ENCODE results near the gene ARHGAP15.
A peak's percentile ranks its signal among the peaks of the same experiment; 100 is the strongest.

ARHGAP15 gene

GRCh38 chr2:143504397-143504796, 375.2 kb downstream of the ARHGAP15 start:
- Histone ChIP-seq H3F3A (ENCODE audit: control insufficient read depth, insufficient read depth) (no peaks in the 10 kb centered on the region), H3K79me2 (ENCODE audit: control insufficient read depth, low read length) (no peaks in the 10 kb centered on the region)

GRCh38 chr2:143505542-143505941, 376.3 kb downstream of the ARHGAP15 start:
- no peaks in the 10 kb centered on the region for H3K9me2 ChIP-seq (replicated peaks; ENCODE audit: control insufficient read depth, low read length)
- H3K27me3 ChIP-seq (ENCODE audit: control insufficient read depth, low read length): no peaks in the 10 kb centered on the region
- no peak overlapping the region for H3K4me2 ChIP-seq (ENCODE audit: low read length)
- no peaks in the 10 kb centered on the region for H3K9me3 ChIP-seq (ENCODE audit: control insufficient read depth, insufficient read depth, low read length)
- no peak overlapping the region for H3K4me3 ChIP-seq (ENCODE audit: low read length)
- H3K79me2 ChIP-seq (ENCODE audit: control insufficient read depth, low read length): no peaks in the 10 kb centered on the region
- no peak for TF ChIP-seq EZH2phosphoT487 (IDR thresholded peaks at IDR 0.05; ENCODE audit: borderline replicate concordance, low read length)
- TF ChIP-seq CTCF (IDR thresholded peaks at IDR 0.05; ENCODE audit: low read depth, low read length, poor library complexity, severe bottlenecking): no peak
- no peaks in the 10 kb centered on the region for H3F3A ChIP-seq (ENCODE audit: control insufficient read depth, insufficient read depth)
- H3K4me1 ChIP-seq (ENCODE audit: control insufficient read depth, low read length): no peaks in the 10 kb centered on the region
- H3K36me3 ChIP-seq (ENCODE audit: control insufficient read depth, low read length): no peaks in the 10 kb centered on the region
- H3K27ac ChIP-seq (ENCODE audit: low read depth, low read length): no peak overlapping the region
- H4K20me1 ChIP-seq (ENCODE audit: control insufficient read depth, insufficient read depth, low read depth, low read length): no peaks in the 10 kb centered on the region

More at GRCh38 chr2:143504397-143504796, 375.2 kb downstream of the ARHGAP15 start:
- H3K27me3 ChIP-seq (ENCODE audit: control insufficient read depth, low read length): no peaks in the 10 kb centered on the region
- no peak overlapping the region for H3K27ac ChIP-seq (ENCODE audit: low read depth, low read length)
- TF ChIP-seq CTCF (IDR thresholded peaks at IDR 0.05; ENCODE audit: low read depth, low read length, poor library complexity, severe bottlenecking) (no peak), EZH2phosphoT487 (IDR thresholded peaks at IDR 0.05; ENCODE audit: borderline replicate concordance, low read length) (no peak)
- no peaks in the 10 kb centered on the region for H3K9me2 ChIP-seq (replicated peaks; ENCODE audit: control insufficient read depth, low read length)
- no peak overlapping the region for H3K4me3 ChIP-seq (ENCODE audit: low read length)
- no peaks in the 10 kb centered on the region for H4K20me1 ChIP-seq (ENCODE audit: control insufficient read depth, insufficient read depth, low read depth, low read length)
- H3K4me1 ChIP-seq (ENCODE audit: control insufficient read depth, low read length): no peaks in the 10 kb centered on the region
- no peaks in the 10 kb centered on the region for H3K9me3 ChIP-seq (ENCODE audit: control insufficient read depth, insufficient read depth, low read length)
- H3K36me3 ChIP-seq (ENCODE audit: control insufficient read depth, low read length): no peaks in the 10 kb centered on the region
- H3K4me2 ChIP-seq (ENCODE audit: low read length): no peak overlapping the region

- Histone ChIP-seq H3K9me3 (ENCODE audit: control insufficient read depth, insufficient read depth, low read length) (no peaks in the 10 kb centered on the region), H4K20me1 (ENCODE audit: control insufficient read depth, insufficient read depth, low read depth, low read length) (no peaks in the 10 kb centered on the region), H3K36me3 (ENCODE audit: control insufficient read depth, low read length) (no peaks in the 10 kb centered on the region), H3K4me3 (ENCODE audit: low read length) (no peak overlapping the region), H3K9me2 (replicated peaks; ENCODE audit: control insufficient read depth, low read length) (no peaks in the 10 kb centered on the region), H3K79me2 (ENCODE audit: control insufficient read depth, low read length) (no peaks in the 10 kb centered on the region), H3F3A (ENCODE audit: control insufficient read depth, insufficient read depth) (no peaks in the 10 kb centered on the region), H3K27ac (ENCODE audit: low read depth, low read length) (no peak overlapping the region), H3K27me3 (ENCODE audit: control insufficient read depth, low read length) (no peaks in the 10 kb centered on the region), H3K4me1 (ENCODE audit: control insufficient read depth, low read length) (no peaks in the 10 kb centered on the region), H3K4me2 (ENCODE audit: low read length) (no peak overlapping the region)
- TF ChIP-seq EZH2phosphoT487 (IDR thresholded peaks at IDR 0.05; ENCODE audit: borderline replicate concordance, low read length) (no peak), CTCF (IDR thresholded peaks at IDR 0.05; ENCODE audit: low read depth, low read length, poor library complexity, severe bottlenecking) (peak; percentile 54)
Observed at GRCh38 chr2:143513081-143513480, 383.9 kb downstream of the ARHGAP15 start.
